ENCODE results near the gene CD82.

CD82 gene

GRCh38 chr11:44600261-44600660 lies 34.8 kb downstream of the CD82 start:
- 71 to 72% methylated on average over 7 of the region's 7 CpGs for WGBS, 2 experiments
- Histone ChIP-seq H3K9me3 (ENCODE audit: control insufficient read depth, low read length) (no peaks in the 10 kb centered on the region), H3K27ac (ENCODE audit: insufficient read depth, low read depth, low read length, poor library complexity, severe bottlenecking) (no peak overlapping the region), H3K36me3 (ENCODE audit: control insufficient read depth, insufficient read depth, low read length) (no peaks in the 10 kb centered on the region), H3K4me1 (ENCODE audit: control insufficient read depth, insufficient read depth, low read length) (peaks cover 45% of the 10 kb centered on the region), H3K27me3 (ENCODE audit: control insufficient read depth, insufficient read depth, low read length, poor library complexity, severe bottlenecking) (no peaks in the 10 kb centered on the region), H3K4me3 (ENCODE audit: insufficient read depth, low read depth, low read length) (no peak overlapping the region)

GRCh38 chr11:44600839-44601383 lies 35.4 kb downstream of the CD82 start:
- Histone ChIP-seq H3K27me3 (ENCODE audit: control insufficient read depth, insufficient read depth, low read length, poor library complexity, severe bottlenecking) (no peaks in the 10 kb centered on the region), H3K4me3 (ENCODE audit: insufficient read depth, low read depth, low read length) (no peak overlapping the region), H3K9me3 (ENCODE audit: control insufficient read depth, low read length) (no peaks in the 10 kb centered on the region), H3K4me1 (ENCODE audit: control insufficient read depth, insufficient read depth, low read length) (peaks cover 43% of the 10 kb centered on the region), H3K27ac (ENCODE audit: insufficient read depth, low read depth, low read length, poor library complexity, severe bottlenecking) (no peak overlapping the region), H3K36me3 (ENCODE audit: control insufficient read depth, insufficient read depth, low read length) (peaks cover 4% of the 10 kb centered on the region)
- WGBS, 2 experiments: 68 to 73% methylated on average over 10 of the region's 10 CpGs

DNA sequence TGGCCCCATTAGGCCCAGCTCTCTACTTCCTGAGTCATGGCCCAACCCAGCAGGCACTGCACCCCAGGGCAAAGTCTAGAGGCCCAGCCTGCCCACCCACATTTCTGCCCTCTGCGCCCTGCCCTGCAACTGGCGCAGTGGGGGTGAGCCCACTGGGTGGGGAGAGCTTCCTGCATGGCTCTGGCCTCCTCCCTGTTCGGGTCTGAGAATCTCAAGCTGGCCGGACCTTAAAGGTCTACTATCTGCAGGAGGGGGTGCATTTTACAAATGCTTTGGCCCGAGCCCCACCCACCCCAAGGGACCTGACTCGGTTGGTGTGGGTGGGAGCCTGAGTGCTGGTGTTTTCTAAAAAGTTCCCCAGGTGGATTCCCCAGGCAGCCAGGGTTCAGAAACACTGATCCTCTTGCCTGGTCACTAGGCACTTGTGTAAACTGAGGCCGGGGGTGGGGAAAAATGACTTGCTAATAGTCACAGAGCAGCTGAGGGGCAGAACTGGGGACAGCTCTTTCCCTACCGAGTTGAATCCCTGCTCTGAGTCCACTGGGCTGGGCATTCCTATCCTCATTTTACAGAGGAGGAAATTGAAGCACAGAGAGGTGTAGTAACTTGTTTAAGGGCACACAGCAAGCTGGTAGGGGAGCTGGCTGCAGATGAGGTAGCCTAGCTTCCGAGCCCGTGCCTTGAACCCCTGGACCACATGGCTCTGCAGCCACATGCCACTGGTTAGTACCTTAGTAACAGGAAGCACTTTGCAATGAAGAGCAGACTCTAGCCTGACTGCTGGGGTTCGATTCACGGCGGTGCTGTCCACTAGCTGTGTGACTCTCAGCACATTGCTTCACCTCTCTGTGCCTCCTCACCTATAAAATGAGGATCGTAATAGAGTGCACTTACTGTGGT lies 36.3 kb downstream of the CD82 start:
- 85 to 89% methylated on average over 13 to 14 of the region's 14 CpGs for WGBS, 2 experiments

GRCh38 chr11:44602891-44603310 lies 37.4 kb downstream of the CD82 start:
- no peak overlapping the region for H3K4me3 ChIP-seq (ENCODE audit: insufficient read depth, low read depth, low read length)
- 81 to 83% methylated on average over 6 of the region's 6 CpGs for WGBS, 2 experiments
- no peak overlapping the region for H3K27ac ChIP-seq (ENCODE audit: insufficient read depth, low read depth, low read length, poor library complexity, severe bottlenecking)
- H3K27me3 ChIP-seq (ENCODE audit: control insufficient read depth, insufficient read depth, low read length, poor library complexity, severe bottlenecking): no peaks in the 10 kb centered on the region
- H3K9me3 ChIP-seq (ENCODE audit: control insufficient read depth, low read length): no peaks in the 10 kb centered on the region
- H3K36me3 ChIP-seq (ENCODE audit: control insufficient read depth, insufficient read depth, low read length): peaks cover 13% of the 10 kb centered on the region
- H3K4me1 ChIP-seq (ENCODE audit: control insufficient read depth, insufficient read depth, low read length): peaks cover 29% of the 10 kb centered on the region

More for the DNA sequence above, 36.3 kb downstream of the CD82 start:
- Histone ChIP-seq H3K9me3 (ENCODE audit: control insufficient read depth, low read length) (no peaks in the 10 kb centered on the region), H3K4me3 (ENCODE audit: insufficient read depth, low read depth, low read length) (no peak overlapping the region), H3K27ac (ENCODE audit: insufficient read depth, low read depth, low read length, poor library complexity, severe bottlenecking) (no peak overlapping the region), H3K4me1 (ENCODE audit: control insufficient read depth, insufficient read depth, low read length) (peaks cover 35% of the 10 kb centered on the region), H3K36me3 (ENCODE audit: control insufficient read depth, insufficient read depth, low read length) (peaks cover 7% of the 10 kb centered on the region), H3K27me3 (ENCODE audit: control insufficient read depth, insufficient read depth, low read length, poor library complexity, severe bottlenecking) (no peaks in the 10 kb centered on the region)

DNA sequence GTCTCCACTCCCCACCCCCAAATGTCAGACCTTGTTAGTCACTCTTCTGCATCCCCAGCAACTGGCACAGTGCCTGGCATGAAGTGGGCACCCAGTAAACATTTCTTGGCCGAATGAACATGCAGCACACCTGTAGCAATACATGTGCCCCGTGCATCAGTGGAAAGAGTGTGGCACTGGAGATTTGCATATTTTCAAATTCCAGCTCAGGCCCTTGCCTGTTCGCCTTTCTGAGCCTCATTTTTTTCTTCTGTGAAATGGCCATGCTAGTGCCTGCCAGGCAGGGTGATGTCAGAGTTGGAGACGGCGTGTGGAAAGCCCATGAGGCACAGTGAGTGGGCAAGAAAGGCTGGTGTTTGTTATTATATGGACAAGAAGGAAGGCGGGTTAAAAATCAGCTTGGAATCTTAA lies 38.7 kb downstream of the CD82 start:
- 90 to 93% methylated on average over 6 of the region's 6 CpGs for WGBS, 2 experiments
- no peak overlapping the region for H3K27ac ChIP-seq (ENCODE audit: insufficient read depth, low read depth, low read length, poor library complexity, severe bottlenecking)
- no peaks in the 10 kb centered on the region for H3K9me3 ChIP-seq (ENCODE audit: control insufficient read depth, low read length)
- H3K27me3 ChIP-seq (ENCODE audit: control insufficient read depth, insufficient read depth, low read length, poor library complexity, severe bottlenecking): no peaks in the 10 kb centered on the region
- peaks cover 29% of the 10 kb centered on the region for H3K4me1 ChIP-seq (ENCODE audit: control insufficient read depth, insufficient read depth, low read length)
- H3K36me3 ChIP-seq (ENCODE audit: control insufficient read depth, insufficient read depth, low read length): peaks cover 13% of the 10 kb centered on the region
- H3K4me3 ChIP-seq (ENCODE audit: insufficient read depth, low read depth, low read length): no peak overlapping the region

GRCh38 chr11:44605068-44605708 lies 39.7 kb downstream of the CD82 start:
- Histone ChIP-seq H3K27ac (ENCODE audit: insufficient read depth, low read depth, low read length, poor library complexity, severe bottlenecking) (no peak overlapping the region), H3K9me3 (ENCODE audit: control insufficient read depth, low read length) (no peaks in the 10 kb centered on the region), H3K4me3 (ENCODE audit: insufficient read depth, low read depth, low read length) (no peak overlapping the region), H3K4me1 (ENCODE audit: control insufficient read depth, insufficient read depth, low read length) (peaks cover 27% of the 10 kb centered on the region), H3K27me3 (ENCODE audit: control insufficient read depth, insufficient read depth, low read length, poor library complexity, severe bottlenecking) (no peaks in the 10 kb centered on the region), H3K36me3 (ENCODE audit: control insufficient read depth, insufficient read depth, low read length) (peaks cover 13% of the 10 kb centered on the region)
- WGBS, 2 experiments: 94 to 95% methylated on average over 25 of the region's 25 CpGs

- Histone ChIP-seq H3K27ac (ENCODE audit: insufficient read depth, low read depth, low read length, poor library complexity, severe bottlenecking) (no peak overlapping the region), H3K36me3 (ENCODE audit: control insufficient read depth, insufficient read depth, low read length) (peaks cover 13% of the 10 kb centered on the region), H3K9me3 (ENCODE audit: control insufficient read depth, low read length) (no peaks in the 10 kb centered on the region), H3K27me3 (ENCODE audit: control insufficient read depth, insufficient read depth, low read length, poor library complexity, severe bottlenecking) (no peaks in the 10 kb centered on the region), H3K4me3 (ENCODE audit: insufficient read depth, low read depth, low read length) (no peak overlapping the region), H3K4me1 (ENCODE audit: control insufficient read depth, insufficient read depth, low read length) (peaks cover 19% of the 10 kb centered on the region)
- WGBS, 2 experiments: 95 to 96% methylated on average over 7 of the region's 7 CpGs
These were observed 40.5 kb downstream of the CD82 start for GRCh38 chr11:44605965-44606364.

GRCh38 chr11:44606472-44606871 lies 41.0 kb downstream of the CD82 start:
- Histone ChIP-seq H3K4me3 (ENCODE audit: insufficient read depth, low read depth, low read length) (no peak overlapping the region), H3K36me3 (ENCODE audit: control insufficient read depth, insufficient read depth, low read length) (peaks cover 13% of the 10 kb centered on the region), H3K27me3 (ENCODE audit: control insufficient read depth, insufficient read depth, low read length, poor library complexity, severe bottlenecking) (no peaks in the 10 kb centered on the region), H3K9me3 (ENCODE audit: control insufficient read depth, low read length) (no peaks in the 10 kb centered on the region), H3K27ac (ENCODE audit: insufficient read depth, low read depth, low read length, poor library complexity, severe bottlenecking) (no peak overlapping the region), H3K4me1 (ENCODE audit: control insufficient read depth, insufficient read depth, low read length) (peaks cover 16% of the 10 kb centered on the region)
- WGBS, 2 experiments: 95 to 96% methylated on average over 3 of the region's 3 CpGs

DNA sequence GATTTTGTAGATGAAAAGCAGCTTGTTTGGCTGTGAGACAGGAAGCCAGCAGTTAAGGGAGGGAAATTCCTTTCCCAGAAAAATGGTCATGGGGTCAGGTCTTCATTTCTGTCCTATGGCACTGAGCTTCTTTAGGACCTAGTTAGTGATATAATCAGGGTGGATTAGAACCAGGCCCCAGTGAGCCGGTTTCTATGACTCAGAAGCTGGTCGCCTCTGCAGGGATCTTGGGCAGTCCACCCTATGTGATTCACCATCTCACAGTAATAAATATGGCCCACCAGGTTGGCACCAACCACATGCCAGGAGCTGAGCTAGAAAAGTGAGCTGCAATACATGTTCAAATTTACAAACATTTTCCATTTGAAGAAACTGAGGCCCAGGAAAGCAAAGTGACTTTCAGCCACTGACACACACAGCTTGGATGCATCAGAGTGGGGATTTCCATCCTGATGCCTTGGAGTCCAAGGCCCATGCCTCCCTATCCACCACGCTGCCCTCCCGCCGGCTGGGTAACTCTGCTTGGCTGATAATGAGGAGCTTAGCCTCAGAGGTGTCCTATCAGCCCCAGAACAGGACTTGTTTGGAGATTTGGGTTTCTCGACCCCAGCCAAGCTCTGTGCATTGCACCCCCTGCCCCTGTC lies 42.0 kb downstream of the CD82 start:
- Histone ChIP-seq H3K9me3 (ENCODE audit: control insufficient read depth, low read length) (no peaks in the 10 kb centered on the region), H3K4me3 (ENCODE audit: insufficient read depth, low read depth, low read length) (no peak overlapping the region), H3K27me3 (ENCODE audit: control insufficient read depth, insufficient read depth, low read length, poor library complexity, severe bottlenecking) (no peaks in the 10 kb centered on the region), H3K4me1 (ENCODE audit: control insufficient read depth, insufficient read depth, low read length) (peaks cover 16% of the 10 kb centered on the region), H3K27ac (ENCODE audit: insufficient read depth, low read depth, low read length, poor library complexity, severe bottlenecking) (no peak overlapping the region), H3K36me3 (ENCODE audit: control insufficient read depth, insufficient read depth, low read length) (peaks cover 13% of the 10 kb centered on the region)
- 91 to 93% methylated on average over 6 of the region's 6 CpGs for whole genome bisulfite sequencing, 2 experiments

GRCh38 chr11:44607987-44608386 lies 42.5 kb downstream of the CD82 start:
- no peak overlapping the region for H3K27ac ChIP-seq (ENCODE audit: insufficient read depth, low read depth, low read length, poor library complexity, severe bottlenecking)
- H3K36me3 ChIP-seq (ENCODE audit: control insufficient read depth, insufficient read depth, low read length): peaks cover 13% of the 10 kb centered on the region
- WGBS, 2 experiments: 85 to 89% methylated on average over 8 of the region's 8 CpGs
- no peak overlapping the region for H3K4me3 ChIP-seq (ENCODE audit: insufficient read depth, low read depth, low read length)
- peaks cover 16% of the 10 kb centered on the region for H3K4me1 ChIP-seq (ENCODE audit: control insufficient read depth, insufficient read depth, low read length)
- H3K9me3 ChIP-seq (ENCODE audit: control insufficient read depth, low read length): no peaks in the 10 kb centered on the region
- H3K27me3 ChIP-seq (ENCODE audit: control insufficient read depth, insufficient read depth, low read length, poor library complexity, severe bottlenecking): no peaks in the 10 kb centered on the region
